Nephron progenitor cell (in vitro differentiated cells): ENCODE measurements around the gene CTNNA2.
A peak's percentile ranks its signal among the peaks of the same experiment; 100 is the strongest.

Source experiments
- DNase-seq: peaks from one replicate; pipeline ENCODE4 v3.0.0; 2021
- H3K27ac Mint-ChIP-seq: 2 replicates; pipeline ENCODE4 v1.8.0; 2021; ENCODE audit warnings: mild to moderate bottlenecking, moderate library complexity, mixed read lengths
- H3K27me3 Mint-ChIP-seq: 2 replicates; pipeline ENCODE4 v1.8.0; 2021; ENCODE audit warnings: mild to moderate bottlenecking, low read depth, mixed read lengths; ENCODE audit not compliant: poor library complexity
- H3K36me3 Mint-ChIP-seq: 2 replicates; pipeline ENCODE4 v1.8.0; 2021; ENCODE audit warnings: low read depth, mixed read lengths
- H3K4me1 Mint-ChIP-seq: 2 replicates; pipeline ENCODE4 v1.8.0; 2021; ENCODE audit warnings: mixed read lengths
- H3K4me3 Mint-ChIP-seq: 2 replicates; pipeline ENCODE4 v1.8.0; 2021; ENCODE audit warnings: mild to moderate bottlenecking, moderate library complexity, mixed read lengths
- H3K9me3 Mint-ChIP-seq: 2 replicates; pipeline ENCODE4 v1.8.0; 2021; ENCODE audit warnings: mild to moderate bottlenecking, moderate library complexity, mixed read lengths
- TF ChIP-seq, protein P1 (sequence below): fragments of 200-600 bp; sonication (generic); IDR thresholded peaks from 2 replicates; pipeline ENCODE4 v1.5.0; 2021; ENCODE audit warnings: antibody characterized with exemption

Gene CTNNA2

GRCh38 chr2:80459028-80459427, 946.2 kb downstream of the CTNNA2 start:
- Mint-ChIP-seq H3K36me3 (no peaks in the 10 kb centered on the region), H3K27me3 (peaks cover 3% of the 10 kb centered on the region), H3K9me3 (peaks cover 2% of the 10 kb centered on the region), H3K4me1 (peaks cover 48% of the 10 kb centered on the region), H3K4me3 (no peak overlapping the region), H3K27ac (no peak overlapping the region)
- TF ChIP-seq, protein P1, sequence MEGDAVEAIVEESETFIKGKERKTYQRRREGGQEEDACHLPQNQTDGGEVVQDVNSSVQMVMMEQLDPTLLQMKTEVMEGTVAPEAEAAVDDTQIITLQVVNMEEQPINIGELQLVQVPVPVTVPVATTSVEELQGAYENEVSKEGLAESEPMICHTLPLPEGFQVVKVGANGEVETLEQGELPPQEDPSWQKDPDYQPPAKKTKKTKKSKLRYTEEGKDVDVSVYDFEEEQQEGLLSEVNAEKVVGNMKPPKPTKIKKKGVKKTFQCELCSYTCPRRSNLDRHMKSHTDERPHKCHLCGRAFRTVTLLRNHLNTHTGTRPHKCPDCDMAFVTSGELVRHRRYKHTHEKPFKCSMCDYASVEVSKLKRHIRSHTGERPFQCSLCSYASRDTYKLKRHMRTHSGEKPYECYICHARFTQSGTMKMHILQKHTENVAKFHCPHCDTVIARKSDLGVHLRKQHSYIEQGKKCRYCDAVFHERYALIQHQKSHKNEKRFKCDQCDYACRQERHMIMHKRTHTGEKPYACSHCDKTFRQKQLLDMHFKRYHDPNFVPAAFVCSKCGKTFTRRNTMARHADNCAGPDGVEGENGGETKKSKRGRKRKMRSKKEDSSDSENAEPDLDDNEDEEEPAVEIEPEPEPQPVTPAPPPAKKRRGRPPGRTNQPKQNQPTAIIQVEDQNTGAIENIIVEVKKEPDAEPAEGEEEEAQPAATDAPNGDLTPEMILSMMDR = no peak
- DNase-seq = no peak

DNA sequence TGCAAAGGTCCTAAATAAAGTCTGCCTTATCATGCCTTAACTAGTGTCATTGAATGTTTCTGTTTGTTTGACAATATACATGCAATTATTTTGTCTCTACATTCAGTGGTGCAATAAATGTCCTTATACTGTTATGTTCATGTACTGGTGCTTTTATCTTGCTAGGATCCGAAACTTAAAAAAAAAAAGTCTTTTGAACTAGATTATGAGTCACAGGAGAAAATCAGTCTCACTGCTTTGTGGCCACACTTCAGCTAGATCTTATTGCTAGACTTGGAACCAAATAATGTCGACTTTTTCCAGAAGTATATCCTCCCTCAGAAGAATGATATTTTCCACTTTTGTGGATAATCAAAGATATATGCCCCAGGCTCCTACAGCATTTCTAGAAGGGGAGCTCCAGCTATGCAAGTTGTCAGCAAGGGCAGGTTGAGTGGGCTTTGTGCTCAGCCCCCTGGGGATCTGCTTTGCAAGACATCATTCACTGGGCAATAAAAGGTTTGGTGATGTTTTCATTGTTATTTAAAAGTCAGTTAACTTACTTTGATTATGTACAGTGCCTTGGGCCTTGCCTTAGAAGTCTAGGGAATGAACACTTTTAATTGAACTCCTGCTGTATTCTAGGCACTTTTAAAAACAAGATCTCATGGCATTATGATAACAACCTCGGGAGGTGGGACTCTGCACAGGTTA, 948.8 kb downstream of the CTNNA2 start:
- H3K27me3 Mint-ChIP-seq = peaks cover 3% of the 10 kb centered on the region
- no peaks in the 10 kb centered on the region for H3K36me3 Mint-ChIP-seq
- no peak overlapping the region for H3K4me3 Mint-ChIP-seq
- H3K4me1 Mint-ChIP-seq = peaks cover 39% of the 10 kb centered on the region
- peaks cover 4% of the 10 kb centered on the region for H3K9me3 Mint-ChIP-seq
- TF ChIP-seq, protein P1 = no peak
- peak; percentile 3 for DNase-seq
- H3K27ac Mint-ChIP-seq = peak overlapping the region; percentile 28

- H3K36me3 Mint-ChIP-seq = no peaks in the 10 kb centered on the region
- H3K9me3 Mint-ChIP-seq = peaks cover 4% of the 10 kb centered on the region
- peaks cover 39% of the 10 kb centered on the region for H3K4me1 Mint-ChIP-seq
- H3K27ac Mint-ChIP-seq = peak overlapping the region; percentile 34
- TF ChIP-seq, protein P1 = no peak
- peaks cover 3% of the 10 kb centered on the region for H3K27me3 Mint-ChIP-seq
- no peak for DNase-seq
- H3K4me3 Mint-ChIP-seq = no peak overlapping the region
Observed at GRCh38 chr2:80462654-80463053, 949.8 kb downstream of the CTNNA2 start.

- Mint-ChIP-seq H3K27ac (no peak overlapping the region), H3K4me1 (peaks cover 39% of the 10 kb centered on the region), H3K27me3 (peaks cover 3% of the 10 kb centered on the region), H3K36me3 (no peaks in the 10 kb centered on the region), H3K9me3 (peaks cover 4% of the 10 kb centered on the region), H3K4me3 (no peak overlapping the region)
- no peak for DNase-seq
- TF ChIP-seq, protein P1 = no peak
Observed at GRCh38 chr2:80464275-80464674, 951.4 kb downstream of the CTNNA2 start.

DNA sequence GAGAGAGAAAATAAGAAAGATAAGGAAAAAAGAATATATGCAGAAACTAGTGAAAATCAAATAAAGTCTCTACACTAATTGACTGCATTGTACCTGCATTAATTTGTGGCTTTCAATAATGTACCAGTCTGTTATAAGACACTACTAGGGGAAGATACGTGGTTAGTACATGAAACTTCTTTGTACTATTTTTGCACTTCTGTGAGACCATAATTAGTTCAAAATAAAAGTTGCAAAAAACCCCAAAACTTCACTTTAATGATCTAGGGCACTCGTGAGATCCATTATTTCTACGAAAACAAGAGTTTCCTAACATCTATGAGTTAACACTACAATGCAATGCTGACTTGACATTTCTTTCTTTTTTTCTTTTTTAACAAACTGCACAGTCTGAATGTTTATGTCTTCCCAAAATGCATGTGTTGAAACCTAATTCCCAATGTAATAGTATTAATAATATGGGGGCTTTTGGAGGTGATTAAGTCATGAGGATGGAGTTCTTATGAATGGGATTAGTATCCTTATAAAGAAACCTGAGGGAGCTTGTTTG, 954.5 kb downstream of the CTNNA2 start:
- TF ChIP-seq, protein P1 = no peak
- Mint-ChIP-seq H3K4me3 (no peak overlapping the region), H3K36me3 (peaks cover 20% of the 10 kb centered on the region)

GRCh38 chr2:80469428-80469827, 956.6 kb downstream of the CTNNA2 start:
- no peak for DNase-seq
- Mint-ChIP-seq H3K9me3 (peaks cover 30% of the 10 kb centered on the region), H3K4me1 (peaks cover 5% of the 10 kb centered on the region), H3K36me3 (peaks cover 20% of the 10 kb centered on the region), H3K27ac (no peak overlapping the region), H3K27me3 (no peaks in the 10 kb centered on the region), H3K4me3 (no peak overlapping the region)
- TF ChIP-seq, protein P1 = no peak

More for the DNA sequence above, 954.5 kb downstream of the CTNNA2 start:
- no peak for DNase-seq
- Mint-ChIP-seq H3K27me3 (peaks cover 3% of the 10 kb centered on the region), H3K4me1 (peaks cover 13% of the 10 kb centered on the region), H3K9me3 (peaks cover 33% of the 10 kb centered on the region), H3K27ac (no peak overlapping the region)
